GM23338 (cell line): ENCODE measurements around the gene MAP1LC3B2.

Experiments
- CREB1 ChIP-seq: fragments of 250-450 bp; sonication (Bioruptor Pico); IDR thresholded peaks from 2 replicates; pipeline ENCODE4 v1.5.0; 2020; ENCODE audit warnings: low read depth, mild to moderate bottlenecking, moderate library complexity
- CTCF ChIP-seq, 2 experiments: fragments of 200-600 bp in 1 of 2; sonication (generic) in 1 of 2; conservative IDR thresholded peaks; 2 replicates each; pipeline versions ENCODE4 v1.5.1 to v1.6.1; 2016 to 2017; ENCODE audit warnings: antibody characterized with exemption in 2 of 2, low read depth in 2 of 2, mild to moderate bottlenecking in 2 of 2, moderate library complexity in 1 of 2
- ETS1 ChIP-seq: IDR thresholded peaks from 2 replicates; pipeline ENCODE4 v1.6.1; 2016; ENCODE audit warnings: antibody characterized with exemption
- EZH2 ChIP-seq: fragments of 200-600 bp; sonication (generic); IDR thresholded peaks from one replicate; pipeline ENCODE4 v1.8.0; 2017; ENCODE audit warnings: antibody characterized with exemption, mild to moderate bottlenecking, low read depth; ENCODE audit not compliant: unreplicated experiment
- EZH2phosphoT487 ChIP-seq: fragments of 200-600 bp; sonication (generic); IDR thresholded peaks from one replicate; pipeline ENCODE4 v1.8.1; 2018; ENCODE audit warnings: antibody characterized with exemption; ENCODE audit not compliant: unreplicated experiment
- JUNB ChIP-seq: IDR thresholded peaks from one replicate; pipeline ENCODE4 v1.6.1; 2016; ENCODE audit warnings: antibody characterized with exemption; ENCODE audit not compliant: unreplicated experiment
- NANOG ChIP-seq: IDR thresholded peaks from 2 replicates; pipeline ENCODE4 v1.6.1; 2016; ENCODE audit warnings: antibody characterized with exemption, borderline replicate concordance
- POLR2AphosphoS5 ChIP-seq: IDR thresholded peaks from 2 replicates; pipeline ENCODE4 v1.6.1; 2016; ENCODE audit warnings: antibody characterized with exemption, low read depth
- STAT1 ChIP-seq: IDR thresholded peaks from one replicate; pipeline ENCODE4 v1.6.1; 2016; ENCODE audit warnings: antibody characterized with exemption; ENCODE audit not compliant: unreplicated experiment
- TF ChIP-seq, protein P1 (sequence below): fragments of 250-450 bp; sonication (Bioruptor Pico); IDR thresholded peaks from 2 replicates; pipeline ENCODE4 v1.5.0; 2020; ENCODE audit warnings: mild to moderate bottlenecking, moderate library complexity
- TF ChIP-seq, protein P2 (sequence below): IDR thresholded peaks from one replicate; pipeline ENCODE4 v1.6.1; 2018; ENCODE audit warnings: antibody characterized with exemption; ENCODE audit not compliant: unreplicated experiment

DNA sequence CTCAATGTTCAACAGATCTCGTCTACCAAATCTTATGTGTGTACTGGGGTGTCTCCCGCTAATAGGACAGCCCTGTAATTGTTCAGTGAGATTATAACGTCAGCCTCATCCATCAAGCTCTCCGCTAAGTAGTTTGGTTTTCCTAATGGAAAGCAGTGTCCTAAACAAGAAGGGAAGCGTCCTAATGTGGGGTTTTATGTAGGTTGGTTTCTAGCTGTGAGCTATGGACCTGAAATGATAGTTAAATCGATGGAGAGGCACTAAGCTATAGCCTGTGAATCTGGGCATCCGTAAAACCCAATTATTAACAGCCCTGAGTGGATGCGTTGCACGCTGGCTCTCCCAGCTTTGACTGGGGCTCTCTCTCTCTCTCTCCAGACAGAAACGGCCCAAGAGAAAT lies 9.2 kb upstream of the MAP1LC3B2 start:
- TF ChIP-seq POLR2AphosphoS5, result no peak
- TF ChIP-seq CTCF (conservative IDR thresholded peaks at IDR 0.05; ENCODE audit: low read depth in 2 of 2), result no peak
- TF ChIP-seq CREB1 (CRISPR knock-in tag), result no peak
- TF ChIP-seq EZH2phosphoT487, result no peak
- TF ChIP-seq, protein P1, sequence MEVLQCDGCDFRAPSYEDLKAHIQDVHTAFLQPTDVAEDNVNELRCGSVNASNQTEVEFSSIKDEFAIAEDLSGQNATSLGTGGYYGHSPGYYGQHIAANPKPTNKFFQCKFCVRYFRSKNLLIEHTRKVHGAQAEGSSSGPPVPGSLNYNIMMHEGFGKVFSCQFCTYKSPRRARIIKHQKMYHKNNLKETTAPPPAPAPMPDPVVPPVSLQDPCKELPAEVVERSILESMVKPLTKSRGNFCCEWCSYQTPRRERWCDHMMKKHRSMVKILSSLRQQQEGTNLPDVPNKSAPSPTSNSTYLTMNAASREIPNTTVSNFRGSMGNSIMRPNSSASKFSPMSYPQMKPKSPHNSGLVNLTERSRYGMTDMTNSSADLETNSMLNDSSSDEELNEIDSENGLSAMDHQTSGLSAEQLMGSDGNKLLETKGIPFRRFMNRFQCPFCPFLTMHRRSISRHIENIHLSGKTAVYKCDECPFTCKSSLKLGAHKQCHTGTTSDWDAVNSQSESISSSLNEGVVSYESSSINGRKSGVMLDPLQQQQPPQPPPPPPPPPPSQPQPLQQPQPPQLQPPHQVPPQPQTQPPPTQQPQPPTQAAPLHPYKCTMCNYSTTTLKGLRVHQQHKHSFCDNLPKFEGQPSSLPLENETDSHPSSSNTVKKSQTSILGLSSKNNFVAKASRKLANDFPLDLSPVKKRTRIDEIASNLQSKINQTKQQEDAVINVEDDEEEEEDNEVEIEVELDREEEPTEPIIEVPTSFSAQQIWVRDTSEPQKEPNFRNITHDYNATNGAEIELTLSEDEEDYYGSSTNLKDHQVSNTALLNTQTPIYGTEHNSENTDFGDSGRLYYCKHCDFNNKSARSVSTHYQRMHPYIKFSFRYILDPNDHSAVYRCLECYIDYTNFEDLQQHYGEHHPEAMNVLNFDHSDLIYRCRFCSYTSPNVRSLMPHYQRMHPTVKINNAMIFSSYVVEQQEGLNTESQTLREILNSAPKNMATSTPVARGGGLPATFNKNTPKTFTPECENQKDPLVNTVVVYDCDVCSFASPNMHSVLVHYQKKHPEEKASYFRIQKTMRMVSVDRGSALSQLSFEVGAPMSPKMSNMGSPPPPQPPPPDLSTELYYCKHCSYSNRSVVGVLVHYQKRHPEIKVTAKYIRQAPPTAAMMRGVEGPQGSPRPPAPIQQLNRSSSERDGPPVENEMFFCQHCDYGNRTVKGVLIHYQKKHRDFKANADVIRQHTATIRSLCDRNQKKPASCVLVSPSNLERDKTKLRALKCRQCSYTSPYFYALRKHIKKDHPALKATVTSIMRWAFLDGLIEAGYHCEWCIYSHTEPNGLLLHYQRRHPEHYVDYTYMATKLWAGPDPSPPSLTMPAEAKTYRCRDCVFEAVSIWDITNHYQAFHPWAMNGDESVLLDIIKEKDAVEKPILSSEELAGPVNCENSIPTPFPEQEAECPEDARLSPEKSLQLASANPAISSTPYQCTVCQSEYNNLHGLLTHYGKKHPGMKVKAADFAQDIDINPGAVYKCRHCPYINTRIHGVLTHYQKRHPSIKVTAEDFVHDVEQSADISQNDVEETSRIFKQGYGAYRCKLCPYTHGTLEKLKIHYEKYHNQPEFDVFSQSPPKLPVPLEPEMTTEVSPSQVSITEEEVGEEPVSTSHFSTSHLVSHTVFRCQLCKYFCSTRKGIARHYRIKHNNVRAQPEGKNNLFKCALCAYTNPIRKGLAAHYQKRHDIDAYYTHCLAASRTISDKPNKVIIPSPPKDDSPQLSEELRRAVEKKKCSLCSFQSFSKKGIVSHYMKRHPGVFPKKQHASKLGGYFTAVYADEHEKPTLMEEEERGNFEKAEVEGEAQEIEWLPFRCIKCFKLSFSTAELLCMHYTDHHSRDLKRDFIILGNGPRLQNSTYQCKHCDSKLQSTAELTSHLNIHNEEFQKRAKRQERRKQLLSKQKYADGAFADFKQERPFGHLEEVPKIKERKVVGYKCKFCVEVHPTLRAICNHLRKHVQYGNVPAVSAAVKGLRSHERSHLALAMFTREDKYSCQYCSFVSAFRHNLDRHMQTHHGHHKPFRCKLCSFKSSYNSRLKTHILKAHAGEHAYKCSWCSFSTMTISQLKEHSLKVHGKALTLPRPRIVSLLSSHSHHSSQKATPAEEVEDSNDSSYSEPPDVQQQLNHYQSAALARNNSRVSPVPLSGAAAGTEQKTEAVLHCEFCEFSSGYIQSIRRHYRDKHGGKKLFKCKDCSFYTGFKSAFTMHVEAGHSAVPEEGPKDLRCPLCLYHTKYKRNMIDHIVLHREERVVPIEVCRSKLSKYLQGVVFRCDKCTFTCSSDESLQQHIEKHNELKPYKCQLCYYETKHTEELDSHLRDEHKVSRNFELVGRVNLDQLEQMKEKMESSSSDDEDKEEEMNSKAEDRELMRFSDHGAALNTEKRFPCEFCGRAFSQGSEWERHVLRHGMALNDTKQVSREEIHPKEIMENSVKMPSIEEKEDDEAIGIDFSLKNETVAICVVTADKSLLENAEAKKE (CRISPR knock-in tag), result no peak
- TF ChIP-seq JUNB, result no peak
- TF ChIP-seq, protein P2, sequence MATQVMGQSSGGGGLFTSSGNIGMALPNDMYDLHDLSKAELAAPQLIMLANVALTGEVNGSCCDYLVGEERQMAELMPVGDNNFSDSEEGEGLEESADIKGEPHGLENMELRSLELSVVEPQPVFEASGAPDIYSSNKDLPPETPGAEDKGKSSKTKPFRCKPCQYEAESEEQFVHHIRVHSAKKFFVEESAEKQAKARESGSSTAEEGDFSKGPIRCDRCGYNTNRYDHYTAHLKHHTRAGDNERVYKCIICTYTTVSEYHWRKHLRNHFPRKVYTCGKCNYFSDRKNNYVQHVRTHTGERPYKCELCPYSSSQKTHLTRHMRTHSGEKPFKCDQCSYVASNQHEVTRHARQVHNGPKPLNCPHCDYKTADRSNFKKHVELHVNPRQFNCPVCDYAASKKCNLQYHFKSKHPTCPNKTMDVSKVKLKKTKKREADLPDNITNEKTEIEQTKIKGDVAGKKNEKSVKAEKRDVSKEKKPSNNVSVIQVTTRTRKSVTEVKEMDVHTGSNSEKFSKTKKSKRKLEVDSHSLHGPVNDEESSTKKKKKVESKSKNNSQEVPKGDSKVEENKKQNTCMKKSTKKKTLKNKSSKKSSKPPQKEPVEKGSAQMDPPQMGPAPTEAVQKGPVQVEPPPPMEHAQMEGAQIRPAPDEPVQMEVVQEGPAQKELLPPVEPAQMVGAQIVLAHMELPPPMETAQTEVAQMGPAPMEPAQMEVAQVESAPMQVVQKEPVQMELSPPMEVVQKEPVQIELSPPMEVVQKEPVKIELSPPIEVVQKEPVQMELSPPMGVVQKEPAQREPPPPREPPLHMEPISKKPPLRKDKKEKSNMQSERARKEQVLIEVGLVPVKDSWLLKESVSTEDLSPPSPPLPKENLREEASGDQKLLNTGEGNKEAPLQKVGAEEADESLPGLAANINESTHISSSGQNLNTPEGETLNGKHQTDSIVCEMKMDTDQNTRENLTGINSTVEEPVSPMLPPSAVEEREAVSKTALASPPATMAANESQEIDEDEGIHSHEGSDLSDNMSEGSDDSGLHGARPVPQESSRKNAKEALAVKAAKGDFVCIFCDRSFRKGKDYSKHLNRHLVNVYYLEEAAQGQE, result no peak
- no peak for TF ChIP-seq EZH2
- TF ChIP-seq ETS1, result no peak
- no peak for TF ChIP-seq NANOG
- TF ChIP-seq STAT1, result no peak
